Lower leg skin (tissue), 4 donors: ENCODE results near the gene GNG2. TPM values are rescaled to one million over a fixed set of nuclear protein-coding genes. Genes with fewer than 3 reads are reported as not detected.
"Not testable (repeated sequence)": the region's sequence is repeated elsewhere in the genome, so short reads cannot be mapped to it uniquely, and the experiment has no call there.

Experiments used
- DNase-seq, 2 donors: peaks; one replicate each; pipeline ENCODE4 v3.0.0-alpha.2; 2019; ENCODE audit warnings: low spot score in 2 of 2
- H3K4me3 ChIP-seq: fragments of 200-600 bp; sonication (generic); 2 replicates; pipeline ENCODE4 v1.5.1; 2017; ENCODE audit warnings: mild to moderate bottlenecking, low read depth; ENCODE audit not compliant: poor library complexity, severe bottlenecking
- CTCF ChIP-seq, 3 donors: fragments of 450-650 bp; IDR thresholded peaks; one replicate each; pipeline ENCODE4 v1.5.1; 2016; ENCODE audit warnings: antibody characterized with exemption in 3 of 3, mild to moderate bottlenecking in 3 of 3, moderate library complexity in 2 of 3
- POLR2A ChIP-seq, 2 donors: fragments of 450-650 bp; IDR thresholded peaks; one replicate each; pipeline ENCODE4 v1.6.1; 2016 to 2017; ENCODE audit warnings: antibody characterized with exemption in 2 of 2, mild to moderate bottlenecking in 1 of 2, moderate library complexity in 1 of 2
- WGBS, 2 donors: methylation state at CpG; one replicate each; pipeline ENCODE4 v1.1.5; 2018; 5-methylcytosine and 5-hydroxymethylcytosine counted together
- intact Hi-C: fragments of 100-400 bp; cut with DNase I; formaldehyde crosslinking; loops from one replicate; pipeline ENCODE4 v1.15.0; 2023; ENCODE audit warnings: low total_unique reads
- total RNA-seq, 4 donors: library from RNA; depleted of rRNA; stranded (reverse); fragments of >200 nt; gene quantifications; one replicate each; pipeline ENCODE4 v1.1.0, GENCODE V29; 2016

The GNG2 gene
- total RNA-seq, 4 donors from 2014 or later = 4.0 to 6.6 (median 5.0) TPM

- H3K4me3 ChIP-seq = no peak overlapping the region
- no peak for DNase-seq
- TF ChIP-seq POLR2A (IDR thresholded peaks at IDR 0.05) = no peak
- WGBS, 2 donors = 77 to 92% methylated on average over 1 of the region's 1 CpG
- intact Hi-C loops = no loop called here
Observed at GRCh38 chr14:51897791-51898355, 37.5 kb downstream of the GNG2 start.

- TF ChIP-seq POLR2A (IDR thresholded peaks at IDR 0.05) = no peak
- TF ChIP-seq CTCF (IDR thresholded peaks at IDR 0.05) = no peak
- 94 to 98% methylated on average over 5 of the region's 5 CpGs for WGBS, 2 donors
- DNase-seq = no peak
- no peak overlapping the region for H3K4me3 ChIP-seq
- intact Hi-C loops = no loop called here
Observed at GRCh38 chr14:51901475-51902024, 41.1 kb downstream of the GNG2 start.

GRCh38 chr14:51905656-51906121, 45.3 kb downstream of the GNG2 start:
- 7 to 9% methylated on average over 6 of the region's 6 CpGs for WGBS, 2 donors
- intact Hi-C loops, DNase-seq, H3K4me3 ChIP-seq: not testable (repeated sequence)

- H3K4me3 ChIP-seq = no peak overlapping the region
- intact Hi-C loops = no loop called here
- TF ChIP-seq CTCF (IDR thresholded peaks at IDR 0.05) = no peak
- no peak for TF ChIP-seq POLR2A (IDR thresholded peaks at IDR 0.05)
- no peak for DNase-seq
- WGBS, 2 donors = 91 to 95% methylated on average over 3 of the region's 3 CpGs
Observed at GRCh38 chr14:51908086-51908485, 47.7 kb downstream of the GNG2 start.

GRCh38 chr14:51912112-51912786, 51.8 kb downstream of the GNG2 start:
- DNase-seq = no peak
- H3K4me3 ChIP-seq = no peak overlapping the region
- 85 to 94% methylated on average over 2 of the region's 2 CpGs for WGBS, 2 donors
- intact Hi-C loops = no loop called here
- no peak for TF ChIP-seq POLR2A (IDR thresholded peaks at IDR 0.05)

- intact Hi-C loops = no loop called here
- 48 to 55% methylated on average over 6 of the region's 6 CpGs for WGBS, 2 donors
- DNase-seq = no peak
- H3K4me3 ChIP-seq = no peak overlapping the region
- no peak for TF ChIP-seq CTCF (IDR thresholded peaks at IDR 0.05)
- TF ChIP-seq POLR2A (IDR thresholded peaks at IDR 0.05) = no peak
Observed at GRCh38 chr14:51914310-51914709, 53.9 kb downstream of the GNG2 start.

GRCh38 chr14:51917193-51917592, 56.8 kb downstream of the GNG2 start:
- WGBS, 2 donors = 70 to 85% methylated on average over 6 of the region's 6 CpGs
- TF ChIP-seq POLR2A (IDR thresholded peaks at IDR 0.05) = no peak
- no peak for TF ChIP-seq CTCF (IDR thresholded peaks at IDR 0.05)
- H3K4me3 ChIP-seq = no peak overlapping the region
- no peak for DNase-seq
- intact Hi-C loops = no loop called here
